Keratinocyte (primary cell): Measurements from ENCODE around the gene POLR2C. TPM values are rescaled to one million over a fixed set of nuclear protein-coding genes. Genes with fewer than 3 reads are reported as not detected.

Experiments used
- DNase-seq: peaks from one replicate; pipeline ENCODE4 v3.0.0-alpha.2; 2011; ENCODE audit warnings: low read depth, missing footprints, low spot score
- FAIRE-seq: peaks from 2 replicates; lab custom pipeline; 2011; peaks lifted over from hg19 to GRCh38; lab: Jason Lieb, UNC
- H2AFZ ChIP-seq: 2 replicates; pipeline ENCODE4 v1.6.0; 2012; ENCODE audit warnings: low read length, control low read depth, inconsistent platforms; ENCODE audit not compliant: control insufficient read depth
- H3K27ac ChIP-seq: 2 replicates; pipeline ENCODE4 v1.5.1; 2011; ENCODE audit warnings: low read length; ENCODE audit not compliant: control insufficient read depth, insufficient read depth
- H3K27me3 ChIP-seq: 3 replicates; pipeline ENCODE4 v1.6.0; 2011; ENCODE audit warnings: low read length; ENCODE audit not compliant: control insufficient read depth, insufficient read depth; ENCODE audit errors: extremely low read depth
- H3K36me3 ChIP-seq, 2 experiments: 2 replicates in 1 of 2; 3 replicates in 1 of 2; pipeline ENCODE4 v1.5.1; 2011; ENCODE audit warnings: low read length in 2 of 2, mild to moderate bottlenecking in 1 of 2; ENCODE audit not compliant: control insufficient read depth in 2 of 2, insufficient read depth in 2 of 2; ENCODE audit errors: extremely low read depth in 1 of 2
- H3K4me1 ChIP-seq: 3 replicates; pipeline ENCODE4 v1.5.1; 2011; ENCODE audit warnings: low read length; ENCODE audit not compliant: control insufficient read depth, insufficient read depth; ENCODE audit errors: extremely low read depth
- H3K4me2 ChIP-seq: 3 replicates; pipeline ENCODE4 v1.6.0; 2011; ENCODE audit warnings: low read depth, low read length; ENCODE audit not compliant: control insufficient read depth, insufficient read depth; ENCODE audit errors: extremely low read depth
- H3K4me3 ChIP-seq, 3 experiments: fragments of 200-600 bp in 1 of 3; sonication (generic) in 1 of 3; 2 replicates in 2 of 3; 3 replicates in 1 of 3; pipeline ENCODE4 v1.5.1; 2011 to 2016; ENCODE audit warnings: low read length in 3 of 3, mild to moderate bottlenecking in 3 of 3, control low read depth in 2 of 3, inconsistent platforms in 1 of 3, low read depth in 1 of 3, mixed read lengths in 1 of 3, mixed run types in 1 of 3, moderate library complexity in 1 of 3; ENCODE audit not compliant: control insufficient read depth in 2 of 3, insufficient read depth in 2 of 3; ENCODE audit errors: extremely low read depth in 1 of 3
- H3K79me2 ChIP-seq: 2 replicates; pipeline ENCODE4 v1.6.0; 2012; ENCODE audit warnings: low read length; ENCODE audit not compliant: control insufficient read depth, insufficient read depth
- H3K9ac ChIP-seq: 3 replicates; pipeline ENCODE4 v1.6.0; 2011; ENCODE audit warnings: low read length; ENCODE audit not compliant: control insufficient read depth, insufficient read depth; ENCODE audit errors: extremely low read depth
- H3K9me1 ChIP-seq: 3 replicates; pipeline ENCODE4 v1.6.0; 2011; ENCODE audit warnings: low read length; ENCODE audit not compliant: control insufficient read depth, insufficient read depth; ENCODE audit errors: extremely low read depth
- H3K9me3 ChIP-seq: 2 replicates; pipeline ENCODE4 v1.5.1; 2012; ENCODE audit warnings: low read depth, low read length; ENCODE audit not compliant: control insufficient read depth
- H4K20me1 ChIP-seq: 3 replicates; pipeline ENCODE4 v1.6.0; 2011; ENCODE audit warnings: low read length; ENCODE audit not compliant: control insufficient read depth, insufficient read depth; ENCODE audit errors: extremely low read depth
- CTCF ChIP-seq, 3 experiments: IDR thresholded peaks in 1 of 3; conservative IDR thresholded peaks in 1 of 3; optimal IDR thresholded peaks in 1 of 3; 2 replicates in 2 of 3; 3 replicates in 1 of 3; pipeline versions ENCODE3 to v1.5.1; 2011; ENCODE audit warnings: low read length in 3 of 3, mild to moderate bottlenecking in 3 of 3, moderate library complexity in 2 of 3, control low read depth in 1 of 3, inconsistent platforms in 1 of 3; ENCODE audit not compliant: insufficient read depth in 2 of 3; ENCODE audit errors: extremely low read depth in 1 of 3
- EZH2 ChIP-seq: IDR thresholded peaks from one replicate; pipeline ENCODE4 v1.6.1; 2012; ENCODE audit warnings: inconsistent platforms, mild to moderate bottlenecking, low read length, moderate library complexity
- dilution Hi-C: fragments of 300-500 bp; cut with MboI; formaldehyde crosslinking; loops from one replicate; pipeline ENCODE4 v1.7.0; 2020; ENCODE audit warnings: low sequenced_read_pairs; ENCODE audit not compliant: extremely low pct_ligation_motif_present
- polyA plus RNA-seq, 5 experiments: library from polyadenylated mRNA; depleted of rRNA in 3 of 5; stranded (reverse) in 3 of 5; stranded (forward) in 1 of 5; unstranded in 1 of 5; fragments of >200 nt; gene quantifications; 1 replicate in 1 of 5; 2 replicates in 3 of 5; 3 replicates in 1 of 5; pipeline versions ENCODE4 v1.2.1 to v1.2.3, GENCODE V29; 2011 to 2012; ENCODE audit warnings: missing spikeins in 2 of 5, low read depth in 1 of 5, low replicate concordance in 1 of 5

Gene POLR2C
- polyA plus RNA-seq, 1 donor (not counting 4 experiments of a cell fraction or from before 2014, with no cell fraction given) = 74.6 TPM

- no peak overlapping the region for H3K4me2 ChIP-seq
- H2AFZ ChIP-seq = no peak overlapping the region
- H3K79me2 ChIP-seq = no peaks in the 10 kb centered on the region
- no peaks in the 10 kb centered on the region for H3K4me1 ChIP-seq
- H3K27me3 ChIP-seq = peaks cover 5% of the 10 kb centered on the region
- dilution Hi-C loops = no loop called here
- H3K9me3 ChIP-seq = no peaks in the 10 kb centered on the region
- H3K36me3 ChIP-seq = peaks cover 0 to 2% of the 10 kb centered on the region in 2 experiments
- FAIRE-seq (no peak), DNase-seq (no peak)
- H3K9me1 ChIP-seq = no peaks in the 10 kb centered on the region
- no peak overlapping the region for H3K9ac ChIP-seq
- no peak overlapping the region for H3K27ac ChIP-seq
- H3K4me3 ChIP-seq = no peak overlapping the region
- H4K20me1 ChIP-seq = no peaks in the 10 kb centered on the region
- TF ChIP-seq EZH2 = no peak
Observed at GRCh38 chr16:57514371-57514770, 51.9 kb downstream of the POLR2C start.

- FAIRE-seq (no peak), DNase-seq (no peak)
- Histone ChIP-seq H3K4me1 (no peaks in the 10 kb centered on the region), H3K27me3 (no peaks in the 10 kb centered on the region), H3K79me2 (no peaks in the 10 kb centered on the region), H3K9me3 (no peaks in the 10 kb centered on the region), H3K9ac (no peak overlapping the region), H4K20me1 (no peaks in the 10 kb centered on the region), H3K36me3 (peaks cover 0 to 2% of the 10 kb centered on the region in 2 experiments), H2AFZ (no peak overlapping the region), H3K4me2 (no peak overlapping the region), H3K27ac (no peak overlapping the region), H3K4me3 (no peak overlapping the region), H3K9me1 (no peaks in the 10 kb centered on the region)
- dilution Hi-C loops = no loop called here
- TF ChIP-seq EZH2 (no peak), CTCF (optimal IDR thresholded peaks at IDR 0.05 in 1 of 3, IDR thresholded peaks at IDR 0.05 in 1 of 3, conservative IDR thresholded peaks at IDR 0.05 in 1 of 3; ENCODE audit: extremely low read depth in 1 of 3, insufficient read depth in 2 of 3, low read length in 3 of 3) (no peak)
Observed at GRCh38 chr16:57514791-57515600, 52.5 kb downstream of the POLR2C start.
